HL-60 (cell line): ENCODE data around the gene SLC45A2.

Experiments
- CTCF ChIP-seq: IDR thresholded peaks from one replicate; pipeline ENCODE4 v1.5.1; 2011; ENCODE audit warnings: low read length, control low read depth, inconsistent platforms; ENCODE audit not compliant: insufficient read depth
- GABPA ChIP-seq: IDR thresholded peaks from 2 replicates; pipeline ENCODE4 v1.6.1; 2012; ENCODE audit warnings: low read depth
- REST ChIP-seq: IDR thresholded peaks from 2 replicates; pipeline ENCODE4 v1.6.1; 2012; ENCODE audit warnings: low read depth; ENCODE audit not compliant: insufficient replicate concordance

GRCh38 chr5:34005681-34006080 lies 21.2 kb upstream of the SLC45A2 start:
- TF ChIP-seq CTCF (no peak), GABPA (no peak), REST (no peak)
